ENCODE measurements around the gene AMDHD1.

The AMDHD1 gene

DNA sequence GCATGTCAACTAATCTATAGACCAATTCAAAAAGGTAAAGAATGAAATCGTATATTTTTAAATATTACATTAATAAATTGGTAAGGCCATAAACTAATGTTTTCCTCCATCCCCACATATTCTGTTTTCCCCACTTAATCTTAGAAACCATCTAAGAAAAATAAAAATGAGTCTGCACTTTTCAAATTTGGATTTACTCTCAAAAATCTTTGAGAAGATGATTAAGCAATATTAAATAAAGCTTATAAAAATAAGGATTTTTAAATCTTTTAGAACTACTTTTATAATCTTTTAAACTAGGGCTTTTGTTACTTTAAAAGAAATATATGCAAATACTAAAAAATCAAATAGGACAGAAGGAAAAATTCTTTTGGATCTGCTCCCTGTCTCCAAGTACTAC lies 63.6 kb downstream of the AMDHD1 start:
- no CpG with 5 or more reads among the region's 1 CpG for WGBS

DNA sequence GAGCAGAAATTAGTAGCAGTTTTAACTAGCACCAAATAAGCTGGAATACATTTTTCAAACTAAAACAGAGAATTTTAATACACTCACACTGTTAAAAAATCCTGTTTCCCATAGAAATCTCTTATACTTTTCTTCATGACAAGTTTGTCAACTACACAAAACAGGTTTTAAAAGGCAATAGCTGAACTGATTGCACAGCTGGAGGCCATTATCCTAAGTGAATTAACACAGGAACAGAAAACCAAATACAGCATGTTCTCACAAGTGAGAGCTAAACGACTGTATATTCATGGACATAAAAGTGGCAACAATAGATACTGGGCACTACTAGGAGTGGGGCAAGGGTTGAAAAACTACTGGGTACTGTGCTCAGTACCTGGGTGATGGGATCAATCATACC lies 64.6 kb downstream of the AMDHD1 start:
- WGBS: no CpG with 5 or more reads among the region's 1 CpG
- H4K91ac ChIP-seq (ENCODE audit: low read length): no peak overlapping the region

More for the DNA sequence above, 63.6 kb downstream of the AMDHD1 start:
- Histone ChIP-seq H2AFZ (ENCODE audit: low read depth, low read length) (no peak overlapping the region), H3K14ac (ENCODE audit: low read length in 2 of 2) (no peak overlapping the region), H2BK120ac (ENCODE audit: low read depth, low read length) (no peak overlapping the region), H3K18ac (ENCODE audit: low read depth in 1 of 2, low read length in 2 of 2) (no peak overlapping the region), H3K4ac (ENCODE audit: low read depth in 1 of 2, low read length in 2 of 2) (no peak overlapping the region), H3K27me3 (ENCODE audit: control insufficient read depth in 1 of 2, insufficient read depth in 1 of 2, low read length in 2 of 2) (no peaks in the 10 kb centered on the region), H2BK5ac (ENCODE audit: low read depth, low read length, poor library complexity, severe bottlenecking) (no peak overlapping the region), H3K79me1 (replicated peaks; ENCODE audit: low read length, poor library complexity, severe bottlenecking) (no peaks in the 10 kb centered on the region), H3K4me2 (ENCODE audit: low read length, poor library complexity, severe bottlenecking) (no peak overlapping the region), H3K36me3 (ENCODE audit: control insufficient read depth in 1 of 2, insufficient read depth in 2 of 2, low read depth in 1 of 2, low read length in 2 of 2) (peaks cover 16 to 79% of the 10 kb centered on the region in 2 experiments), H3K23ac (ENCODE audit: low read length in 2 of 2) (no peak overlapping the region), H4K91ac (ENCODE audit: low read length) (no peak overlapping the region), H3K9me3 (ENCODE audit: control insufficient read depth, low read length) (no peaks in the 10 kb centered on the region), H3K4me1 (ENCODE audit: control insufficient read depth, insufficient read depth, low read depth, low read length) (no peaks in the 10 kb centered on the region), H2AK5ac (ENCODE audit: low read length, severe bottlenecking) (no peak overlapping the region), H2BK12ac (ENCODE audit: low read length in 2 of 2) (no peak overlapping the region), H3K27ac (ENCODE audit: low read length, poor library complexity, severe bottlenecking) (no peak overlapping the region), H2BK15ac (ENCODE audit: low read depth, poor library complexity, severe bottlenecking) (no peak overlapping the region), H4K8ac (ENCODE audit: low read length) (no peak overlapping the region), H3K4me3 (ENCODE audit: insufficient read depth in 1 of 2, low read depth in 1 of 2, low read length in 2 of 2) (no peak overlapping the region), H3K9ac (ENCODE audit: low read length) (no peak overlapping the region)
- DNase-seq: no peak

DNA sequence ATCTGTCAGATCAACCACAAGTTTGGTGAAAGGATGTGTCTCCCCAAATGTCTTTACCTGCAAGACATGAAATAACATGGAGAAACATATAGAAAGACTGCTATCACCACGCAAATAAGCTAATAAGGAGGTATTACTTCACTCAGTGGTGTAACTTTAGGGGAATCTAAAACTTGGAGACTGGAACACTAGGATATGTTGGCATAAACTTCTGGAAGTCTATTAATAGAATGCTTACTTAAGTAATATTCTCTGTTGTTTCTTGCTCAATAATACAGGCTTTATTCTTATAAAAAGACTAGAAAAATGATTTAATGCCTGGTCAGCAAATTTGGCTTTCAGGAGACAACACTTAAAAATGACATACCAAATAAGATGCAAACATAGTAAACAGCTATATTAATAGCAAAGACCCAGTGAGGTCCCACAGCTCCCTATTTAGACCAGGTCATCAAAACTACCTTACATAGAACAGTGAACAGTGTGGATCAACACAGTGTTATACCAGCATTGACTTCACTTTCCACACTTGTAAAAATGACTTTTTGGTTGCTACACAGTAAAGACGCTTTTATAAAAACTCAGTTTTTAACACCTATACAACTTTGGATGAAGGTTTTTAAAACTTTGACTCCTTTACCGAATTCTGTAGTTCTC lies 71.9 kb downstream of the AMDHD1 start:
- no peak overlapping the region for H2BK15ac ChIP-seq (ENCODE audit: low read depth, poor library complexity, severe bottlenecking)
- H3K4me2 ChIP-seq (ENCODE audit: low read length, poor library complexity, severe bottlenecking): no peak overlapping the region
- no peaks in the 10 kb centered on the region for H3K27me3 ChIP-seq (ENCODE audit: control insufficient read depth in 1 of 2, insufficient read depth in 1 of 2, low read length in 2 of 2)
- H2AFZ ChIP-seq (ENCODE audit: low read depth, low read length): no peak overlapping the region
- H4K91ac ChIP-seq (ENCODE audit: low read length): no peak overlapping the region
- H3K36me3 ChIP-seq (ENCODE audit: control insufficient read depth in 1 of 2, insufficient read depth in 2 of 2, low read depth in 1 of 2, low read length in 2 of 2): peaks cover 18 to 83% of the 10 kb centered on the region in 2 experiments
- no peak overlapping the region for H3K23ac ChIP-seq (ENCODE audit: low read length in 2 of 2)
- no peak overlapping the region for H3K4me3 ChIP-seq (ENCODE audit: insufficient read depth in 1 of 2, low read depth in 1 of 2, low read length in 2 of 2)
- no peak overlapping the region for H3K14ac ChIP-seq (ENCODE audit: low read length in 2 of 2)
- no peak overlapping the region for H2BK5ac ChIP-seq (ENCODE audit: low read depth, low read length, poor library complexity, severe bottlenecking)
- 95% methylated on average over 2 of the region's 3 CpGs for WGBS
- no peaks in the 10 kb centered on the region for H3K9me3 ChIP-seq (ENCODE audit: control insufficient read depth, low read length)
- no peak overlapping the region for H2AK5ac ChIP-seq (ENCODE audit: low read length, severe bottlenecking)
- no peak for DNase-seq
- H2BK12ac ChIP-seq (ENCODE audit: low read length in 2 of 2): no peak overlapping the region
- no peaks in the 10 kb centered on the region for H3K79me1 ChIP-seq (replicated peaks; ENCODE audit: low read length, poor library complexity, severe bottlenecking)
- H3K9ac ChIP-seq (ENCODE audit: low read length): no peak overlapping the region
- no peak overlapping the region for H4K8ac ChIP-seq (ENCODE audit: low read length)
- H3K4me1 ChIP-seq (ENCODE audit: control insufficient read depth, insufficient read depth, low read depth, low read length): no peaks in the 10 kb centered on the region
- no peak overlapping the region for H3K27ac ChIP-seq (ENCODE audit: low read length, poor library complexity, severe bottlenecking)
- H2BK120ac ChIP-seq (ENCODE audit: low read depth, low read length): no peak overlapping the region
- H3K4ac ChIP-seq (ENCODE audit: low read depth in 1 of 2, low read length in 2 of 2): no peak overlapping the region
- H3K18ac ChIP-seq (ENCODE audit: low read depth in 1 of 2, low read length in 2 of 2): no peak overlapping the region

More for the DNA sequence above, 64.6 kb downstream of the AMDHD1 start:
- H2BK15ac ChIP-seq (ENCODE audit: low read depth, poor library complexity, severe bottlenecking): no peak overlapping the region
- H3K4me2 ChIP-seq (ENCODE audit: low read length, poor library complexity, severe bottlenecking): no peak overlapping the region
- no peak overlapping the region for H2BK5ac ChIP-seq (ENCODE audit: low read depth, low read length, poor library complexity, severe bottlenecking)
- no peak overlapping the region for H2BK120ac ChIP-seq (ENCODE audit: low read depth, low read length)
- no peak overlapping the region for H3K27ac ChIP-seq (ENCODE audit: low read length, poor library complexity, severe bottlenecking)
- H3K27me3 ChIP-seq (ENCODE audit: control insufficient read depth in 1 of 2, insufficient read depth in 1 of 2, low read length in 2 of 2): no peaks in the 10 kb centered on the region
- no peak overlapping the region for H3K4ac ChIP-seq (ENCODE audit: low read depth in 1 of 2, low read length in 2 of 2)
- H3K36me3 ChIP-seq (ENCODE audit: control insufficient read depth in 1 of 2, insufficient read depth in 2 of 2, low read depth in 1 of 2, low read length in 2 of 2): peaks cover 24 to 84% of the 10 kb centered on the region in 2 experiments
- H2AFZ ChIP-seq (ENCODE audit: low read depth, low read length): no peak overlapping the region
- no peak overlapping the region for H3K23ac ChIP-seq (ENCODE audit: low read length in 2 of 2)
- H3K4me3 ChIP-seq (ENCODE audit: insufficient read depth in 1 of 2, low read depth in 1 of 2, low read length in 2 of 2): no peak overlapping the region
- H3K4me1 ChIP-seq (ENCODE audit: control insufficient read depth, insufficient read depth, low read depth, low read length): no peaks in the 10 kb centered on the region
- no peak overlapping the region for H3K18ac ChIP-seq (ENCODE audit: low read depth in 1 of 2, low read length in 2 of 2)
- no peaks in the 10 kb centered on the region for H3K79me1 ChIP-seq (replicated peaks; ENCODE audit: low read length, poor library complexity, severe bottlenecking)
- no peak overlapping the region for H2BK12ac ChIP-seq (ENCODE audit: low read length in 2 of 2)
- no peak for DNase-seq
- H3K14ac ChIP-seq (ENCODE audit: low read length in 2 of 2): no peak overlapping the region
- H2AK5ac ChIP-seq (ENCODE audit: low read length, severe bottlenecking): no peak overlapping the region
- no peak overlapping the region for H3K9ac ChIP-seq (ENCODE audit: low read length)
- H4K8ac ChIP-seq (ENCODE audit: low read length): no peak overlapping the region
- H3K9me3 ChIP-seq (ENCODE audit: control insufficient read depth, low read length): no peaks in the 10 kb centered on the region

DNA sequence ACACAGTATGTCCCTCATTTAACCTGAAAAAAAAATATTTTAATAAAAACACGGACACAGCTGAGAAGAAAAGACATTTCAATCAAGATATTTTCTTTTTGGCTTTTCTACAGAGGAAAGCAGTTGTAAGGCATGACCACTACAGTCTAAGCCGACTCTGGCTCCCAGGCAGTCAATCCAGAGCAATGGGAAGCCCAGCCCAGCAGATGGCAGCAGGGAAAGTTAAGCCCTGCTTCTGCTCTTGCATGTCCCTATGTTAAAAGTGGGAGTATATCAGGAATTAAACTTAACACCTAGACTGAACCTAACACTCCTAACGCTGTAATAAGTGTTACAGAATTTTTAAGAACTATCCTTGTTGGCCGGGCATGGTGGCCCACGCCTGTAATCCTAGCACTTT lies 72.5 kb downstream of the AMDHD1 start:
- H4K8ac ChIP-seq (ENCODE audit: low read length): no peak overlapping the region
- H3K18ac ChIP-seq (ENCODE audit: low read depth in 1 of 2, low read length in 2 of 2): no peak overlapping the region
- no peak overlapping the region for H3K27ac ChIP-seq (ENCODE audit: low read length, poor library complexity, severe bottlenecking)
- no peak overlapping the region for H3K9ac ChIP-seq (ENCODE audit: low read length)
- DNase-seq: peak; percentile 30
- H3K79me1 ChIP-seq (replicated peaks; ENCODE audit: low read length, poor library complexity, severe bottlenecking): no peaks in the 10 kb centered on the region
- H3K9me3 ChIP-seq (ENCODE audit: control insufficient read depth, low read length): no peaks in the 10 kb centered on the region
- no peak overlapping the region for H2BK12ac ChIP-seq (ENCODE audit: low read length in 2 of 2)
- no peak overlapping the region for H2BK15ac ChIP-seq (ENCODE audit: low read depth, poor library complexity, severe bottlenecking)
- no peak overlapping the region for H2AK5ac ChIP-seq (ENCODE audit: low read length, severe bottlenecking)
- H4K91ac ChIP-seq (ENCODE audit: low read length): no peak overlapping the region
- WGBS: 98% methylated on average over 5 of the region's 5 CpGs
- H3K27me3 ChIP-seq (ENCODE audit: control insufficient read depth in 1 of 2, insufficient read depth in 1 of 2, low read length in 2 of 2): no peaks in the 10 kb centered on the region
- H3K4ac ChIP-seq (ENCODE audit: low read depth in 1 of 2, low read length in 2 of 2): no peak overlapping the region
- no peak overlapping the region for H2AFZ ChIP-seq (ENCODE audit: low read depth, low read length)
- H3K23ac ChIP-seq (ENCODE audit: low read length in 2 of 2): no peak overlapping the region
- H3K4me1 ChIP-seq (ENCODE audit: control insufficient read depth, insufficient read depth, low read depth, low read length): no peaks in the 10 kb centered on the region
- H3K14ac ChIP-seq (ENCODE audit: low read length in 2 of 2): no peak overlapping the region
- H3K4me3 ChIP-seq (ENCODE audit: insufficient read depth in 1 of 2, low read depth in 1 of 2, low read length in 2 of 2): no peak overlapping the region
- H2BK5ac ChIP-seq (ENCODE audit: low read depth, low read length, poor library complexity, severe bottlenecking): no peak overlapping the region
- H3K4me2 ChIP-seq (ENCODE audit: low read length, poor library complexity, severe bottlenecking): no peak overlapping the region
- H3K36me3 ChIP-seq (ENCODE audit: control insufficient read depth in 1 of 2, insufficient read depth in 2 of 2, low read depth in 1 of 2, low read length in 2 of 2): peaks cover 18 to 83% of the 10 kb centered on the region in 2 experiments
- no peak overlapping the region for H2BK120ac ChIP-seq (ENCODE audit: low read depth, low read length)

Measured in mesenchymal stem cell (in vitro differentiated cells and primary cell).